ENCODE data around the gene BMP2K.

Gene BMP2K

DNA sequence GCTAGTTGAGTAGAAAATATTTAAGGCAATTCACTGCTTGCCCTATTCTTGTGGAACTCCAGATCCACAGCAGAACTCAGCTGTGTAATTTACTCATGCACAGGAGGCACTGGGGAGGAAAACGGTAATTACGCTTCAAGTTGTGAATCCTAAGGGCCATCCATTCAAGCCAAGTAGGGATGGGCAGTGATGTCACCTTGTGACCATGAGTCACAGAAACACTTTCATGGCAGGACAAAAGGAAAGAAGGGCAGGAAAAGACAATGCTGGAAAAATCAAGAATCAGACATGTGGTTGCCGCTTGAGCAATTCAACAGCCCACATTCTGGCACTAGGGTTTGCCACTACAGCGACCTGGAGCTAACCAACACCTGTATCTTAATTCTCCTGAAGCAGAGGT, 161.7 kb downstream of the BMP2K start:
- no peak for DNase-seq

DNA sequence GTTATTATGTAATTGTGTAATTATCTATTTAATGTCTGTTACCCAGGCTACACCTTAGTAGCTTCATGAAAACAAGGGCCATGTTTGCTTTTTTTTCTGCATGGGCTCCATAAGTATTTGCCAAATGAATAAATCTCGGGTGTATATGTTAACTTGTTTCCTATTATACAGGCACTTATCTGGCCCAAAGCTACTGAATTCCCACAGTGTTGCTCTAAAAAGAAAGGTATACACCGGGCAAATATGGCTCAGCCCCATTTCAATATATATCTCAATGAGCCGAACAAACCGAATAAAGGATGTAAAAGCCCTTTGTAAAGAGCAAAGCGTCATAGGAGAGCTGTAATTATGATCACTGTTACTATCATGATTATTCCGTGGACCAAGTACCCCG, 162.3 kb downstream of the BMP2K start:
- no peak for DNase-seq

DNA sequence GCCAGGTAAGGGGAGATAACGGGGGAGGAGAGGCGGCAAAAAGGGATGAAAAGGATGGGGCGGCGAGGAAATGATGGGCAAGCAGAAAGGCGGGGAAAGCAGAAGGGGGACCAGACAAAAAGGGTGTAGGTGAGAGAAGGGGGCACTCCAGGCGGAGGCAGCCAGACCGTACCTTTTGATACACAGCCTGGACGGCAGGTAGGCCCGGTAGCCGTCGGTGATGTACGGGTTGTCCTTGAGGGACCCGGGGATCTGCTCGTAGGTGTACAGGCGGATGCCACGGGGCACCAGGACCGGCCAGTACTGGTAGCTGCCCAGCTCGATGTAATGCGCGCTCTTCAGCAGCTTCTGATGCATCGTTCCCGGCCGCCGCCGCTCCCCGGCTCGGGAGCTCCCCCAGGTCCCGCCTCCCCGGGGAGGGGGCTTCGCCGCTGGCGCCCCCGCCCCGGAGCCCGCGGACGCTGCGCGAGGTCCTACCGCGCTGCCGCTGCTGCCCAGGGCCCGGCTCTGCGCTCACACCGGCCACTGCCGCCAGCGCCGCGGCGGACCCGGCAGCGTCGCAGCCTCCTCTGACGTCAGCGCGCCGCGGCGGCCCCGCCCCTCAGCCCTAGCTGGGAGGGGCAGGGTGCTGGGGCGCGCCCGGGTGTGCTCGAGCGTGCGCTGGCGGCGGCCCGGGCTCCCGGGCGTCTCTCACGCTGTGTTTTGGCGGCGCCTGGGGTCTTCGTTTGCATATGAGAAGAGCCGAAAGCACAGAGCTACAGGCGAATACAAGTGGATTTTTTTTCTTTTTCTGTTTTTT, 162.9 kb downstream of the BMP2K start, which contains the start of gene PAQR3:
PAQR3 (minus strand) TSS at position 571 of the 799 bp plus-strand sequence; CDS start at position 357, 214 bp downstream.
- peak; percentile 88 to 90 for DNase-seq

DNA sequence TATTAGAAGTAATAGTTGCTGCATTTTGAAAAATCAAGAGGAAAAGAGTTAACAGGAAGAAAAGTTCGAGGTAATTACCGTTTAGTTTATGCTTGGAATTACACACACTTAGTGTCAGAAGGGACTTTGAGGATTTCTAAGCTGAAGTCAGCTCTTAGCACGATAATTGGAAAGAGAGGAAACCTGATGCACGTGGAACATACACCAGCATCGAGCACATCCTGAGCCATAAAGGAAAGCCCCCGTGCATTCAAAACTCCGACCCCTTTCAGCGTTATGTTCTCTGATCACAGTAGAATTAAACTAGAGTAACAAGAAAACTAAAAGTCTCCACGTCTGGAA, 163.5 kb downstream of the BMP2K start:
- DNase-seq = no peak

DNA sequence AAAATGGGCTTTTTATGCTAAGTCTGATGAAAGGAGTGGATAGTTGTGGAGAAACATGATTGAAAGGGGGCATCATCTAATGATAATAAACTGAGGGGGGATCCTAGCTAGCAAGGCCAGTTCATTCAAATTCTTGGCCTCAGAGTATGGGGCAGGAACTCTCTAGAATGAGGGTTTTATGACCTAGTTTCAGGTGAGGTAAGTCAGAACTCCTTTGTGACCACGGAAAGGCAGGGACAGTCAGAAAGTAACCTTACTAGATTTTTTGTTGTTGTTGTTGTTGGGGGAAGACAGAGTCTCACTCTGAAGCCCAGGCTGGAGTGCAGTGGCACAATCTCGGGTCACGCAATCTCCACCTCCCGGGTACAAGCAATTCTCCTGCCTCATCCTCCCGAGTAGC, 164.6 kb downstream of the BMP2K start:
- DNase-seq = no peak

DNA sequence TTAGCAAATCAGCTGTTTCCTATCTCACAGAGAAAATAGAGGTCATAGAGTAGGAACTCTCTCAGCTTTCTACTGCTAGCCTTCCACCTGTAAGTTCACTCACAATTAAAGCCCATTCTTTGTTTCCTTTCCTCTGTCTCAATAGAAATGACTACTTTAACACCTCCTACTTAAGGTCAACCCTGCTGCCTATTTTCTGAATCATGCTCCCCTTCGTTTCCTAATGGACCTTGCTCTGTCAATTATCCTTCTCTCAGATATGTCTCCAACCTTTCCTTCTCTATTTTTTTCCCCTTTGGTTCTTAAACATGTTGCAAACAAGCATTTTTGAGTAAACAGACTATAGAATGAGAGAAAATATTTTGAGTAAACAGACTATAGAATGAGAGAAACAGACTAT, 168.2 kb downstream of the BMP2K start:
- no peak for DNase-seq

DNA sequence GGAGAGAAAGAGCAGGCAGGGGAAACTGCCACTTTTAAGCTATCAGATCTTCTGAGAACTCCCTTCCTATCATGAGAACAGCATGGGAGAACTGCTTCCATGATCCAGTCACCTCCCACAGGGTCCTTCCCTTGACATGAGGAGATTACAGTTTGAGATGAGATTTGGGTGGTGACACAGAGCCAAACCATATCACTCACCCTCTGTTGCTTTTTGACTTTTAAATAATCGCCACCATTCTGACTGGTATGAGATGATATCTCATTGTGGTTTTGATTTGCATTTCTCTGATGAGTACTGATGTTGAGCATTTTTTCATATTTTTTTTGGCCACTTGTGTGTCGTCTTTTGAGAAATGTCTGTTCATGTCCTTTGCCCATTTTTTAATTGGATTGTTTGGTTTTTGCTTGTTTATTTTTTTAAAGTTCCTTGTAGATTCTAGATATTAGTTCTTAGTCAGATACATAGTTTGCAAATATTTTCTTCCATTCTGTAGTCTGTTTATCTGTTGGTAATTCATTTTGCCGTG, 169.6 kb downstream of the BMP2K start:
- no peak for DNase-seq

DNA sequence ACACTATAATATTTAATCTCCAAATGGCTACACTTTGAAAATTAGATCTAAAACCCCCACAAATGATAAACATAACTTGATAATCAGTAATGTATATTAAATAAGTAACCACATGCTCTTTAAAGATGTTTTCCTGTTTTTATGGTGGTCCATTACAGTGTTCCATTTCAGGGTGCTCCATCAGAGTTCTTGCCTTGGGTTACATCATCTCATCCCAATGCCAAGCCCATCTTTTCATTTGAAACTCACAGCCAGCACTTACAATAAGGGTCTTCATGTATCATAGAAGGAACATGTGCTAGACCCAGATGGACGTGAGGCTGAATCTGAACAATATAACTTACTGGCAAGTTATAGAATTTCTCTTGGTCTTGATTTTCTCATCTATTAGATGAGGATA, 173.6 kb downstream of the BMP2K start:
- DNase-seq = no peak

DNA sequence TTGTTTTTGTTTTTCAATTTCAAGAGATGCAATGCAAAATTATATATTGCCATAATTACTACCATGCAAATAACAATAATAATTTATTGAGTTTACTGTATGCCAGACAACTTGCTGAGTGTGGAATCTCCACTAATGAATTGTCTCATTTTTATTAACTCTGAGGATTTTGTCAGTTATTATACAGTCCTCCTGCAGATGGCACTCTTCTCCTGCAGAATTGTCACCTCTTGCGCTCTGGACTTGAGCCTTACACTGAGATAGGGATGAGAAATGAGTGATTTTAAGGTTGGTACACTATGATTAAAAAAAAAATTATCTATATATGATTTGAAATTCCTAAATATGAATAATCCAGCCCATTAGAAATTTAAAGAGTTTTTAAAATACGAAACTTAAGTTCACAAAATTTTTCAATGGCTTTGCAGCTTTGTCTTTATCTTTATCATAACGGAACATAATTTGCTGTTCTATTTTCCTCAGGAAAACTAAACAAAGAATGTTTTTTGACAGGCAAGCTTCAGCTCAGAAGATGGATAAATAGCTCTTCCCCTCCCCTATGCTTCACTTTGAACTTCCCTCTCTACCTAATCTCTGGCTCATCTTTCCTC, 175.8 kb downstream of the BMP2K start:
- DNase-seq = peak; percentile 59 to 60

DNA sequence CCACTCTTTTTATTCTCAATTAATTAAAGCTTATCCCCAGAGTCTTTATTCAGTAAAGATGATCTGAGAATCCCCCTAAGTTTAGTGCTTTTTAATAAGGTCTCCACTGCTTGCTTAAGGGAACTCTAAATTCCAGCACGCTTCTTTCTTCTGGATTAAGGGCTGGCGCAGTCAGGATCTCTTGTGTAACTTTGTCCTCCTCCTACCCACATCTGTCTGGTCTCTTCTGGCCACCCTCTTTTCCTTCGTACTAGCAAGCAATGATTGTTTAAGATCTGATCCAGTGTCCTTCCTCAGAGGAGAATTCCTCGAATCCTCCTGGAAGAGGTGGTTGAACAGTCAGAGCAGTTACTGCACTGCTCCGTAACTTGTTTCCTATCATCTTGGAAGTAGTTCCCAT, 177.1 kb downstream of the BMP2K start:
- DNase-seq = no peak

DNA sequence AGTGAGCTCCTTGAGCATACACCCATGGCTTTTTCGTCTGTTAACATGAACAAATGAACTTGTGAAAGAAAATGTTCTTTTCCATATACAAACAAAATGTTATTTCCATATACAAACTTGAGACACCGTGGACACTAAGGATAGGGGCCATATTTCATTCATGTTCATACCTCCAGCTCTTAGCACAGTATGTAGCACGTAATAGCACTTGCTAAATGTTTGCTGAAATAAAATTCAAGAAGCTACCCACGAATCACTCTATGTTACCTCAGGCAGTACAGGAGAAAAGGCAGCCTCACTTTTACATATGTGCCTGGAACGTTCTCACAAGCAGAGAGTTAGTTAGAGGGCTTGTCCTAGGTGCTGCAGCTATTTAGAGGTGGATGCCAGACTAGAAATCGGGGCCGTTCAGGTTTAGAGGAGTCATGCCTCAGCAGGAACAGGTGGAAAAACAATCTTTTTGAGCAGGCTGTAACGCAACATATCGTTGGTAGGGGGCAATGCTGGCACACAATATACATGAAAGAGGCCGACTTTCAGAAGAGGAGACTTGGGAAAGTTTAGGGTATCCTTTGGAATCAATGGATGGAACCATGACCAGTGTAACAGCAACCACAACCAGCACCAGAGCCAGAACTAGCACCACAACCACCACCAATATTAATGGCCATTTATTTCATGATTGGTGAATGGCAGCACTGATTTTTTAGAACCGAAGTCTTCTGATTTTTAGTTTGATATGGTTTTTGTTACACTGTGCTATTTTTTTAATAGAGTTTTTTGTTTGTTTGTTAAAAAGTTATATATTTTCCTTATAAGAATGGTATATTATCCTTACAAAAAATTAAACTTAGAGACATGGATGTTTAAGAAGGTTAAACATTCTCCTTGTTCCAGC, 177.9 kb downstream of the BMP2K start:
- no peak for DNase-seq

DNA sequence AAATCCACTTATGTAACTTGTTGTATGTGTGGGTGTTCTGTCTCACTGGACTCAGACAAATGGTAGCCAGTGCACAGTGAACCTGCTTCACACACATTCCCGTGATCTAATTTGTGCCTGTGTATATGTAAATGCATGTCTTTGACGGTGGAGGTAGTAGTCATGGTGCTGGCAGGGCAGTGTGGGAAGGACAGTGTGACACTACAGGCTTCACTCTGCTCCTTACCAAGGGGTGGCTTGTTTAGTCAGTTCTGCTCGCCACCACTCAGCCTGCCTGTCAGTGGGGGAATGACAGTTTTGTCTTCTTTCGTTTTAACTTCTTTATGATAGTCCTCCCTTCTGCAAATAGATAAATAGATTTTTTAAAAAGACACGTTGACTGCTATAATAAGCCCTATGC, 180.8 kb downstream of the BMP2K start:
- no peak for DNase-seq

DNA sequence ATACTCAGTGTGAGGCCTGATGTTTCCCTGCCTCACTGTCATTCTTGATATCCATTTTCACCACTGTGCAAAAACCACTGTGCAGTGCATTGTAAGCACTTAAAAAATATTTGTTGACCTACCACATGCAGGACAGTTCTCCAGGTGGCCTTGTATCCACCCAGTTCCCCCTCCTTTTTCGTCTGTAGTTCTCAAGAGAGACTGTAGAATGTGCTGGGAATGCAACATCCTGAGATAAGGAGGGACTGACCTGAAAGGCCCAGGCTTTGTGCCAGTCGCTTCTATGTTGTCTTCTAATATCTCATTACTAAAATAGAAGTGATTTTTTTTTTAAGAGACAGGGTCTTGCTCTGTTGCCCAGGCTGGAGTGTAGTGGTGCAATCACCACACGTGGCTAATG, 184.8 kb downstream of the BMP2K start:
- no peak for DNase-seq
